Caco-2 (cell line): Measurements from ENCODE around the gene PDE4D. TPM values are rescaled to one million over a fixed set of nuclear protein-coding genes. Genes with fewer than 3 reads are reported as not detected.

Experiments used
- BruUV-seq: library from RNA; stranded (reverse); fragments of 400-500 nt; replicated peaks from 2 replicates; lab custom pipeline; 2021; lab: Mats Ljungman, UMichigan
- CTCF ChIA-PET: fragments of 300-600 bp; sonication (Branson Sonifier 250); formaldehyde crosslinking; loops from one replicate; lab custom pipeline; 2022; ENCODE audit warnings: antibody characterized with exemption; lab: Charles Lee
- POLR2A ChIA-PET: fragments of 300-600 bp; sonication (Branson Sonifier 250); formaldehyde crosslinking; loops from one replicate; lab custom pipeline; 2022; ENCODE audit warnings: antibody characterized with exemption; lab: Charles Lee
- DNase-seq, 2 experiments: peaks; one replicate each; pipeline versions ENCODE4 v3.0.0 to v3.0.0-alpha.2; 2020 to 2022
- H3K27me3 ChIP-seq: replicated peaks from 2 replicates; pipeline ENCODE4 v1.6.0; 2011; ENCODE audit warnings: low read length; ENCODE audit not compliant: control insufficient read depth, insufficient read depth
- H3K36me3 ChIP-seq: 2 replicates; pipeline ENCODE4 v1.5.1; 2011; ENCODE audit warnings: low read length; ENCODE audit not compliant: control insufficient read depth, insufficient read depth
- H3K4me1 ChIP-seq: fragments of 250-450 bp; sonication (Bioruptor Pico); 2 replicates; pipeline ENCODE4 v1.5.1; 2020; ENCODE audit warnings: mild to moderate bottlenecking
- H3K4me3 ChIP-seq: 2 replicates; pipeline ENCODE4 v1.5.1; 2011; ENCODE audit warnings: low read depth, mild to moderate bottlenecking, control low read depth, low read length
- H3K9me3 ChIP-seq: fragments of 250-450 bp; sonication (Bioruptor Pico); 2 replicates; pipeline ENCODE4 v1.5.1; 2020; ENCODE audit warnings: mild to moderate bottlenecking, moderate library complexity
- H3K27ac Mint-ChIP-seq: one replicate; pipeline ENCODE4 v1.8.0; 2022; ENCODE audit warnings: mixed read lengths; ENCODE audit not compliant: unreplicated experiment
- H3K27me3 Mint-ChIP-seq: one replicate; pipeline ENCODE4 v1.8.0; 2022; ENCODE audit warnings: mixed read lengths; ENCODE audit not compliant: insufficient read depth, unreplicated experiment
- H3K36me3 Mint-ChIP-seq: one replicate; pipeline ENCODE4 v1.8.0; 2022; ENCODE audit warnings: mild to moderate bottlenecking, mixed read lengths; ENCODE audit not compliant: insufficient read depth, unreplicated experiment
- H3K4me1 Mint-ChIP-seq: one replicate; pipeline ENCODE4 v1.8.0; 2022; ENCODE audit warnings: low read depth, mixed read lengths; ENCODE audit not compliant: unreplicated experiment
- H3K4me3 Mint-ChIP-seq: one replicate; pipeline ENCODE4 v1.8.0; 2022; ENCODE audit warnings: mild to moderate bottlenecking, moderate library complexity, mixed read lengths; ENCODE audit not compliant: unreplicated experiment
- H3K9me3 Mint-ChIP-seq: one replicate; pipeline ENCODE4 v1.8.0; 2022; ENCODE audit warnings: mixed read lengths; ENCODE audit not compliant: unreplicated experiment
- intact Hi-C: fragments of 100-400 bp; cut with micrococcal nuclease; formaldehyde crosslinking; loops from one replicate; pipeline ENCODE4 v1.10.0; 2022; ENCODE audit not compliant: unreplicated experiment
- total RNA-seq: library from RNA; stranded (reverse); gene quantifications from 2 replicates; pipeline ENCODE4 v1.2.3, GENCODE V29; 2022
- TF ChIP-seq, protein P1 (sequence below), 2 experiments: fragments of 200-600 bp in 1 of 2; IDR thresholded peaks; 1 replicate in 1 of 2; 2 replicates in 1 of 2; pipeline versions ENCODE4 v1.5.1 to v1.8.0; 2011 to 2022; ENCODE audit warnings: antibody characterized with exemption in 1 of 2, control low read depth in 1 of 2, inconsistent platforms in 1 of 2, low read depth in 1 of 2, low read length in 1 of 2, mild to moderate bottlenecking in 1 of 2, moderate library complexity in 1 of 2; ENCODE audit not compliant: insufficient read depth in 1 of 2, severe bottlenecking in 1 of 2, unreplicated experiment in 1 of 2

PDE4D gene
- total RNA-seq, 1 experiment from 2014 or later, result 89.8 TPM

DNA sequence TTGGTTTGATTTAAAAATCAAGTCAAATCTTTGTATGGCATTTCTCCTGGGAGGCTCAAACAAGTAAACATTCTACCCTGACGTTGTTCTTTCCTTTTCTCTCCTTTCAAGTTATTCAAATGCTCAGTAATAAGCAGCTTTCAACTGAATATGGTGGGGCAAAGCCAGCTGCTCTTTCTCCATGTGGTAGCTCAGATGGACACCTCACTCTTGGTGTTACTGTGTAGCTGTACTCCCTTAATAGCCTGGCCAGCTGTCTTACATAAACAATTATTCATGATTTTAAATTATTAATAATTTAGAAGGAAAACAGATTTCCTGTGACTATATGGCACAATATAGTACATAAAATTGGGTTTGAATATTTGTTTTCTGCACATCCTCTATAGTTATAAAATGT, 165.2 kb downstream of the PDE4D start:
- Mint-ChIP-seq H3K4me3 (no peak overlapping the region), H3K9me3 (no peaks in the 10 kb centered on the region), H3K27me3 (peaks cover 10% of the 10 kb centered on the region), H3K36me3 (no peaks in the 10 kb centered on the region), H3K4me1 (no peaks in the 10 kb centered on the region), H3K27ac (no peak overlapping the region)
- no peaks in the 10 kb centered on the region for H3K4me1 ChIP-seq
- ChIA-PET POLR2A (no interaction called here), CTCF (no interaction called here)
- no TSS peak for BruUV-seq
- DNase-seq, result no peak
- intact Hi-C loops, result no loop called here
- no peak overlapping the region for H3K4me3 ChIP-seq
- no peaks in the 10 kb centered on the region for H3K36me3 ChIP-seq
- H3K9me3 ChIP-seq, result no peaks in the 10 kb centered on the region
- TF ChIP-seq, protein P1, sequence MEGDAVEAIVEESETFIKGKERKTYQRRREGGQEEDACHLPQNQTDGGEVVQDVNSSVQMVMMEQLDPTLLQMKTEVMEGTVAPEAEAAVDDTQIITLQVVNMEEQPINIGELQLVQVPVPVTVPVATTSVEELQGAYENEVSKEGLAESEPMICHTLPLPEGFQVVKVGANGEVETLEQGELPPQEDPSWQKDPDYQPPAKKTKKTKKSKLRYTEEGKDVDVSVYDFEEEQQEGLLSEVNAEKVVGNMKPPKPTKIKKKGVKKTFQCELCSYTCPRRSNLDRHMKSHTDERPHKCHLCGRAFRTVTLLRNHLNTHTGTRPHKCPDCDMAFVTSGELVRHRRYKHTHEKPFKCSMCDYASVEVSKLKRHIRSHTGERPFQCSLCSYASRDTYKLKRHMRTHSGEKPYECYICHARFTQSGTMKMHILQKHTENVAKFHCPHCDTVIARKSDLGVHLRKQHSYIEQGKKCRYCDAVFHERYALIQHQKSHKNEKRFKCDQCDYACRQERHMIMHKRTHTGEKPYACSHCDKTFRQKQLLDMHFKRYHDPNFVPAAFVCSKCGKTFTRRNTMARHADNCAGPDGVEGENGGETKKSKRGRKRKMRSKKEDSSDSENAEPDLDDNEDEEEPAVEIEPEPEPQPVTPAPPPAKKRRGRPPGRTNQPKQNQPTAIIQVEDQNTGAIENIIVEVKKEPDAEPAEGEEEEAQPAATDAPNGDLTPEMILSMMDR (IDR thresholded peaks at IDR 0.05; ENCODE audit: insufficient read depth in 1 of 2, low read depth in 1 of 2, low read length in 1 of 2, severe bottlenecking in 1 of 2, unreplicated experiment in 1 of 2), result no peak
- H3K27me3 ChIP-seq, result no peaks in the 10 kb centered on the region

DNA sequence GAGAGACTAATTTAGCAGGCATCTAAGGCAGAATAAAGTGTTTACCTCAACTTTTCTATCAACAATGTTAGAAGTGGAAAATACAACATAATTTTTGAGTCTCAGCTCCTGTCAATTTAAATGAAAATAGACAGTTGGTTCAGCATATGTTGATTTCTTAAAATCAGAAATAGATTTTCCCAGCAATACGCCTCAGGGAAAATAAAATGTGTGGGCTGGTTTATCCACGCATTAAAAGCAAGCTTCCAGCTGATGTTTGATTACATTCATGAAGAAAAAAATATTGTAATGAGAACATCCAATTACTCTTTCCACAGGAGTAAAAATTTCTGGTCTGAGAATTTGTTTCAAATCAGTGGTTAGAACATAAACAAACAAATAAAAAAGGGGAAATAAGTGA, 166.3 kb downstream of the PDE4D start:
- peaks cover 10% of the 10 kb centered on the region for H3K27me3 Mint-ChIP-seq

DNA sequence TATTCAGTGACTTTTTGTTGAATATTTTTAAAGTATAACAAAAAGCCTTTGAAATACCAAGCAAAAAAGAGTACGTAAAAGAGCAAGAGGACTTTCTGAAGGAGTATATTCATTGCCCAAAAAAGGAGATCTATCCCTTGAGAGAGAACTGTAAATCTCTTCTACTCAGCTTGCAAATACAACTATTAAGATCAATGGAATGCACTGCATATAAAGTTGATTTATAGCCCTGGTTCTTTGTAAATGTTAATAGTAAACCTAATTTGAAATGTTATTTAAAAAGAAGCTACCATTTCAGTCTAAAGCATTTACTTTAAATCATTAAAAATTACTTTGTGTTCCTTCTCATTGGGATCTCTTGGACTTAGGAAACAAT, 168.1 kb downstream of the PDE4D start:
- intact Hi-C loops, result no loop called here
- TF ChIP-seq, protein P1 (IDR thresholded peaks at IDR 0.05; ENCODE audit: insufficient read depth in 1 of 2, low read depth in 1 of 2, low read length in 1 of 2, severe bottlenecking in 1 of 2, unreplicated experiment in 1 of 2), result no peak
- H3K4me3 Mint-ChIP-seq, result no peak overlapping the region
- no peaks in the 10 kb centered on the region for H3K27me3 ChIP-seq
- CTCF ChIA-PET, result no interaction called here
- no peaks in the 10 kb centered on the region for H3K9me3 ChIP-seq
- no peak overlapping the region for H3K27ac Mint-ChIP-seq
- peaks cover 3% of the 10 kb centered on the region for H3K27me3 Mint-ChIP-seq
- H3K4me1 ChIP-seq, result no peaks in the 10 kb centered on the region
- H3K36me3 ChIP-seq, result no peaks in the 10 kb centered on the region
- POLR2A ChIA-PET, result no interaction called here
- H3K4me3 ChIP-seq, result no peak overlapping the region
- no peak for DNase-seq
- H3K4me1 Mint-ChIP-seq, result no peaks in the 10 kb centered on the region
- H3K9me3 Mint-ChIP-seq, result no peaks in the 10 kb centered on the region
- no peaks in the 10 kb centered on the region for H3K36me3 Mint-ChIP-seq
- BruUV-seq, result no TSS peak

More for the DNA sequence above, 166.3 kb downstream of the PDE4D start:
- no peak overlapping the region for H3K4me3 ChIP-seq
- H3K36me3 ChIP-seq, result no peaks in the 10 kb centered on the region
- H3K4me1 Mint-ChIP-seq, result no peaks in the 10 kb centered on the region
- H3K27ac Mint-ChIP-seq, result no peak overlapping the region
- H3K4me1 ChIP-seq, result no peaks in the 10 kb centered on the region
- ChIA-PET POLR2A (no interaction called here), CTCF (no interaction called here)
- no peak overlapping the region for H3K4me3 Mint-ChIP-seq
- no peaks in the 10 kb centered on the region for H3K27me3 ChIP-seq
- intact Hi-C loops, result no loop called here
- no peaks in the 10 kb centered on the region for H3K36me3 Mint-ChIP-seq
- no TSS peak for BruUV-seq
- H3K9me3 Mint-ChIP-seq, result no peaks in the 10 kb centered on the region
- H3K9me3 ChIP-seq, result no peaks in the 10 kb centered on the region
- no peak for DNase-seq
- TF ChIP-seq, protein P1 (IDR thresholded peaks at IDR 0.05; ENCODE audit: insufficient read depth in 1 of 2, low read depth in 1 of 2, low read length in 1 of 2, severe bottlenecking in 1 of 2, unreplicated experiment in 1 of 2), result no peak
